Measurements from ENCODE around the gene STARD10.

STARD10 gene

GRCh38 chr11:72782081-72782920 lies 11.5 kb downstream of the STARD10 start:
- Histone ChIP-seq H3K4me3 (ENCODE audit: low read depth, low read length) (peak overlapping the region; percentile 68), H3K36me3 (ENCODE audit: control insufficient read depth, insufficient read depth, low read length) (no peaks in the 10 kb centered on the region), H3K27me3 (ENCODE audit: control insufficient read depth, insufficient read depth, low read length) (peaks cover 12% of the 10 kb centered on the region), H3K9me3 (ENCODE audit: control insufficient read depth, insufficient read depth, low read length) (no peaks in the 10 kb centered on the region), H3K9ac (ENCODE audit: low read depth, low read length) (no peak overlapping the region), H3K4me1 (ENCODE audit: control insufficient read depth, insufficient read depth, low read length) (peaks cover 6% of the 10 kb centered on the region)

- peak overlapping the region; percentile 68 for H3K4me3 ChIP-seq (ENCODE audit: low read depth, low read length)
- peaks cover 3% of the 10 kb centered on the region for H3K36me3 ChIP-seq (ENCODE audit: control insufficient read depth, insufficient read depth, low read length)
- H3K27me3 ChIP-seq (ENCODE audit: control insufficient read depth, insufficient read depth, low read length) = peaks cover 12% of the 10 kb centered on the region
- no peaks in the 10 kb centered on the region for H3K9me3 ChIP-seq (ENCODE audit: control insufficient read depth, insufficient read depth, low read length)
- peaks cover 4% of the 10 kb centered on the region for H3K4me1 ChIP-seq (ENCODE audit: control insufficient read depth, insufficient read depth, low read length)
- H3K9ac ChIP-seq (ENCODE audit: low read depth, low read length) = no peak overlapping the region
These were observed 12.3 kb downstream of the STARD10 start for GRCh38 chr11:72781313-72782080.

DNA sequence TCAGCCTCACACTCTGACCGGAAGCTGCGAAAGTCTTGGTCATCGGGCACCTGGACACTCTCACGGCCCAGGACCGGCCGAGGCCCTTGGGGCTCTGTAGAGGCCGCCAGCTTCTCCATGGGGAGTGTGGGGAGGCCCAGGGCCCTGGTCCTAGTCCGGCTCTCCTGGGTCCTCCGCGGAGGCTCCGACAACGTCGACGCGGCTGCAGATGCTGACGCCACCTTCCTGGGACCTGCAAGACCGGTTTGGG lies 12.9 kb downstream of the STARD10 start:
- H3K36me3 ChIP-seq (ENCODE audit: control insufficient read depth, insufficient read depth, low read length) = peaks cover 3% of the 10 kb centered on the region
- peaks cover 12% of the 10 kb centered on the region for H3K27me3 ChIP-seq (ENCODE audit: control insufficient read depth, insufficient read depth, low read length)
- H3K4me1 ChIP-seq (ENCODE audit: control insufficient read depth, insufficient read depth, low read length) = peaks cover 4% of the 10 kb centered on the region
- H3K9ac ChIP-seq (ENCODE audit: low read depth, low read length) = peak overlapping the region; percentile 65
- H3K4me3 ChIP-seq (ENCODE audit: low read depth, low read length) = peak overlapping the region; percentile 58
- no peaks in the 10 kb centered on the region for H3K9me3 ChIP-seq (ENCODE audit: control insufficient read depth, insufficient read depth, low read length)

GRCh38 chr11:72780296-72781062 lies 13.4 kb downstream of the STARD10 start:
- H3K27me3 ChIP-seq (ENCODE audit: control insufficient read depth, insufficient read depth, low read length) = peaks cover 12% of the 10 kb centered on the region
- peaks cover 3% of the 10 kb centered on the region for H3K36me3 ChIP-seq (ENCODE audit: control insufficient read depth, insufficient read depth, low read length)
- no peaks in the 10 kb centered on the region for H3K9me3 ChIP-seq (ENCODE audit: control insufficient read depth, insufficient read depth, low read length)
- peaks cover 4% of the 10 kb centered on the region for H3K4me1 ChIP-seq (ENCODE audit: control insufficient read depth, insufficient read depth, low read length)
- peak overlapping the region; percentile 65 for H3K9ac ChIP-seq (ENCODE audit: low read depth, low read length)
- peak overlapping the region; percentile 58 for H3K4me3 ChIP-seq (ENCODE audit: low read depth, low read length)

DNA sequence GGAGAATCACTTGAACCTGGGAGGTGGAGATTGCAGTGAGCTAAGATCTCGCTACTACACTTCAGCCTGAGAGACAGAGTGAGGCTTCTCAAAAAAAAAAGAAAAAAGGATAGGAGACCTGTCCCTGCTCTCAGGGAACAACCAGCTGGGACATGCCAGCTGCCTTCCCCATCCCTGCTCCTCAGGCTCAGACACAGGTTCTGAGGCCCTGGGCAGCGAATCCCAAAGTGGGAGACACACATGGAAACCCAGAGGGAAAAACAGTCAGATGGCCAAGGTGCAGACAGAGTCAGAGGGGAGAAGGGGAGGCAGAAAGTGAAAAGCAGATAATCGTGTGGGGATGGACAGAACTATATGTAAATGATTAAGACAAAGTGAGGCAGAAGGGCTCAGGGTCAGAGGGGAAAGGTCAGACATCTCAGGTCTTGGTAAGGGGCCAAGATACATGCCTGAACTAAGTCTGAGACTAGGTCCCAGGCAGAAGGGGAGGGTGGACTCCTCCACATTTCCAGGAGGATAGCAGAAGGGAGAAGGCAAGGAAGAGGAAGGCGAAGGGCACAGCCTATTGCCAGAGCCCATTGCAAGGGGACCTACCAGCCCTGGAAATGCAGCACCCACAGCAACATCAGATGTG lies 14.2 kb downstream of the STARD10 start:
- H3K27me3 ChIP-seq (ENCODE audit: control insufficient read depth, insufficient read depth, low read length) = peaks cover 12% of the 10 kb centered on the region
- peaks cover 4% of the 10 kb centered on the region for H3K4me1 ChIP-seq (ENCODE audit: control insufficient read depth, insufficient read depth, low read length)
- no peak overlapping the region for H3K9ac ChIP-seq (ENCODE audit: low read depth, low read length)
- H3K9me3 ChIP-seq (ENCODE audit: control insufficient read depth, insufficient read depth, low read length) = no peaks in the 10 kb centered on the region
- H3K36me3 ChIP-seq (ENCODE audit: control insufficient read depth, insufficient read depth, low read length) = peaks cover 3% of the 10 kb centered on the region
- H3K4me3 ChIP-seq (ENCODE audit: low read depth, low read length) = no peak overlapping the region

DNA sequence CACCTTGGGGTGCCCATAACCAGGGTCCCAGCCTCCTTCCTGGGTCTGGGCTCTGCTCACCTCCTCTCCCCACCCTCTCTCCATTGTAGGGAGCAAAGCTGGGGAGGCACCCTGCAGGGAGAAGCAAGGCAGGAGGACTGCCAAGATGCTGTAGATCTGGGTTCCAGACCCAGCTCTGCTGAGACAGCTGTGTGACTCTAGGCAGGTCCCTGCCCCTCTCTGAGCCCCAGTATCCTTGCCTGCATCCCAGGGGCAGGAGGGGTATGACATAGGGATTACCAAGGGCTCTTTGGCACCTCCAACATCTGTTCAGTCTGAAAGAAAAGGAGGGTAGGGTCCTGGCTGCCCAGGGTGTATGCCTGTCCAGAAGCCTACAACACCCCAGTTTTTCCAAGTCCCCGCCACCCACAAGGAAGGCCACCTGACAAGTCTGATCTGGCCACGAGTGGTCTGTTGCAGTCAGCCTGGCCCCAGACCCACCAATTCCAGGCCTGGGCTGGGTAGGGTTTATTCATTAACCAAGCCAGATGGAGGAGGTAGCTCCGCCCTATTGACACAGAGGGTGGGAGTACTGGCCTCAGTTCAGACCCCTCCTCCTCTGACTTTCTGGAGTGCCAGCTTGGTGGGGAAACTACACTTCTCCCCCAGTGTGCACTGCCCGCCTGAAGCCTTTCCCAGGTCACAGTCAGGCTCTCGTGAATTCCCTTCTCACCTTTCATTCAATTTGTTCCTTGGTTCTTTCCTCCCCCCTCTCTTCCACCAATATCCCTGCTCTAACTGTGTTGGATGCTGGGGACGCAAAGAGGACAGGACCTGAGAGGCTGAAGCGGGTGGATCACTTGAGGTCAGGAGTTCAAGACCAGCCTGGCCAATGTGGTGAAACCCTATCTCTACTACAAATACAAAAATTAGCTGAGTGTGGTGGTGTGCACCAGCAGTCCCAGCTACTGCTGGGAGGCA lies 15.0 kb downstream of the STARD10 start:
- Histone ChIP-seq H3K4me1 (ENCODE audit: control insufficient read depth, insufficient read depth, low read length) (peaks cover 4% of the 10 kb centered on the region), H3K9me3 (ENCODE audit: control insufficient read depth, insufficient read depth, low read length) (no peaks in the 10 kb centered on the region), H3K27me3 (ENCODE audit: control insufficient read depth, insufficient read depth, low read length) (peaks cover 12% of the 10 kb centered on the region), H3K9ac (ENCODE audit: low read depth, low read length) (no peak overlapping the region), H3K36me3 (ENCODE audit: control insufficient read depth, insufficient read depth, low read length) (peaks cover 3% of the 10 kb centered on the region), H3K4me3 (ENCODE audit: low read depth, low read length) (no peak overlapping the region)

GRCh38 chr11:72777755-72778278 lies 16.0 kb downstream of the STARD10 start:
- Histone ChIP-seq H3K36me3 (ENCODE audit: control insufficient read depth, insufficient read depth, low read length) (peaks cover 3% of the 10 kb centered on the region), H3K9ac (ENCODE audit: low read depth, low read length) (no peak overlapping the region), H3K4me3 (ENCODE audit: low read depth, low read length) (no peak overlapping the region), H3K4me1 (ENCODE audit: control insufficient read depth, insufficient read depth, low read length) (peaks cover 4% of the 10 kb centered on the region), H3K27me3 (ENCODE audit: control insufficient read depth, insufficient read depth, low read length) (peaks cover 12% of the 10 kb centered on the region), H3K9me3 (ENCODE audit: control insufficient read depth, insufficient read depth, low read length) (no peaks in the 10 kb centered on the region)

DNA sequence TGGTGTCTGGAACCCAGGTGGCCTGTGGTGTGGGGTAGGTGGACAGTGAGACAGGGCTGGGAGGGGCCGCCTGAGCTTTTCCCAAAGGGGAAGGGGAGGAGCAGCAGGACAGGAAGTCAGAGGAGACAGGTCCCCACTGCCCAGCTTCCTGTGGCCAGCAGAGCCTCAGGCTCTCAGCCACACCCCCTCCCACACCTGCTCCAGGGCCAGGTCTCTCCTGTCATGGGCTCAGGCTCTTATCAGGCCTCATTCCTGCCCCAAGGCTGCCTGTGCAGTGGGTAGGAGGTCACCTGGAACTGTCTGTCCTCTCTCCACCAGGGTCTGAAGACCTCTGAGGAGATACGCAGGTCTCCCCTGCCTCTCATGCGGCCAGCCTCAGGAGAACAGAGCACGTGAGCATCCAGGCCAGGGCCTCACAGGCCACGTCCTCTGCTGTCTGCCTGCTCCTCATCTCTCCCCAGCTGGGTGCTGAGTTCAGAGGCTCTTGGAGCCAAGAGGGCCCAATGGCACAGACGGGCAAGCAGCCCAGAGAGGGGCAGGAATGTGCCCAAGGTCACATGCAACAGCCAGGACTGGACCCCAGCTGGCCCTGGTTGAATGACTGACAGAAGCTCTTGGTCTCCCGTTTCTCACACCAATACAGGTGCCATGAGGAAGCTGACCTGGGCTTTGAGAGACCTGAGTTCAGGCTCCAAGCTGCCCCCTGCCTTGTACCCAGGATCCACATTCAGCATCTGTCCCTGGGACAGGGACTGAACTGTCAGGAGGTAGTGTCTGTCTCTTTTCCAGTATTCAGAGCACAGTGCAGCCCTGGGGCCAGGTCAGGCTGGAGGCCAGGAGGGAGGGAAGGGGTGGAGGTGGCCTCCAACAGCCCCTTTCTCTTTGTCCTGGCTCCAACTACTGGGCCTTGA lies 16.7 kb downstream of the STARD10 start:
- H3K4me1 ChIP-seq (ENCODE audit: control insufficient read depth, insufficient read depth, low read length) = peaks cover under 1% of the 10 kb centered on the region
- peaks cover 3% of the 10 kb centered on the region for H3K36me3 ChIP-seq (ENCODE audit: control insufficient read depth, insufficient read depth, low read length)
- no peak overlapping the region for H3K4me3 ChIP-seq (ENCODE audit: low read depth, low read length)
- peaks cover 9% of the 10 kb centered on the region for H3K27me3 ChIP-seq (ENCODE audit: control insufficient read depth, insufficient read depth, low read length)
- no peaks in the 10 kb centered on the region for H3K9me3 ChIP-seq (ENCODE audit: control insufficient read depth, insufficient read depth, low read length)
- H3K9ac ChIP-seq (ENCODE audit: low read depth, low read length) = no peak overlapping the region

GRCh38 chr11:72776117-72776843 lies 17.6 kb downstream of the STARD10 start:
- H3K9ac ChIP-seq (ENCODE audit: low read depth, low read length) = no peak overlapping the region
- H3K27me3 ChIP-seq (ENCODE audit: control insufficient read depth, insufficient read depth, low read length) = peaks cover 9% of the 10 kb centered on the region
- H3K4me1 ChIP-seq (ENCODE audit: control insufficient read depth, insufficient read depth, low read length) = no peaks in the 10 kb centered on the region
- peaks cover 3% of the 10 kb centered on the region for H3K36me3 ChIP-seq (ENCODE audit: control insufficient read depth, insufficient read depth, low read length)
- H3K4me3 ChIP-seq (ENCODE audit: low read depth, low read length) = no peak overlapping the region
- no peaks in the 10 kb centered on the region for H3K9me3 ChIP-seq (ENCODE audit: control insufficient read depth, insufficient read depth, low read length)

Measured in iPS-15b (cell line).